Spleen (tissue), 11 donors: ENCODE results near the gene SNCA. TPM values are rescaled to one million over a fixed set of nuclear protein-coding genes. Genes with fewer than 3 reads are reported as not detected.

Experiments used
- DNase-seq: peaks from one replicate; pipeline ENCODE4 v3.0.0-alpha.2; 2020
- H3K27ac ChIP-seq, 8 donors: fragments of 200-600 bp; sonication (generic) in 7 of 8; 1 replicate in 4 of 8; 2 replicates in 4 of 8; pipeline versions ENCODE4 v1.5.0 to v1.8.0; 2016 to 2021; ENCODE audit warnings: inconsistent platforms in 4 of 8, mild to moderate bottlenecking in 4 of 8, moderate library complexity in 1 of 8
- H3K27me3 ChIP-seq, 7 donors: fragments of 200-600 bp; sonication (generic) in 6 of 7; replicated peaks in 1 of 7; 1 replicate in 4 of 7; 2 replicates in 3 of 7; pipeline versions ENCODE4 v1.5.0 to v1.8.0; 2016 to 2021; ENCODE audit warnings: inconsistent platforms in 3 of 7, mild to moderate bottlenecking in 1 of 7
- H3K36me3 ChIP-seq, 6 donors: fragments of 200-600 bp; sonication (generic) in 5 of 6; 1 replicate in 4 of 6; 2 replicates in 2 of 6; pipeline versions ENCODE4 v1.5.0 to v1.8.0; 2016 to 2021; ENCODE audit warnings: inconsistent platforms in 2 of 6
- H3K4me1 ChIP-seq, 6 donors: fragments of 200-600 bp; sonication (generic) in 5 of 6; 1 replicate in 3 of 6; 2 replicates in 3 of 6; pipeline versions ENCODE4 v1.5.0 to v1.8.0; 2016 to 2021; ENCODE audit warnings: inconsistent platforms in 3 of 6
- H3K4me3 ChIP-seq, 8 donors: fragments of 200-600 bp; sonication (generic) in 7 of 8; 1 replicate in 4 of 8; 2 replicates in 4 of 8; pipeline versions ENCODE4 v1.5.0 to v1.8.0; 2016 to 2021; ENCODE audit warnings: inconsistent platforms in 4 of 8, mild to moderate bottlenecking in 4 of 8, moderate library complexity in 2 of 8
- H3K9me3 ChIP-seq, 8 donors: fragments of 200-600 bp; sonication (generic) in 7 of 8; 1 replicate in 4 of 8; 2 replicates in 4 of 8; pipeline versions ENCODE4 v1.5.0 to v1.8.0; 2016 to 2021; ENCODE audit warnings: inconsistent platforms in 4 of 8
- POLR2A ChIP-seq, 3 donors: fragments of 450-650 bp; IDR thresholded peaks; one replicate each; pipeline ENCODE4 v1.5.1; 2017; ENCODE audit warnings: antibody characterized with exemption in 3 of 3, mild to moderate bottlenecking in 1 of 3
- POLR2AphosphoS5 ChIP-seq, 3 donors: sonication (generic); formaldehyde crosslinking; IDR thresholded peaks; one replicate each; pipeline ENCODE4 v1.5.1; 2017; ENCODE audit warnings: antibody characterized with exemption in 3 of 3
- whole genome bisulfite sequencing, 5 donors: extraction: QIAGEN DNeasy Blood & Tissue Kit in 3 of 5; methylation state at CpG; one replicate each; pipeline versions ENCODE4 v1.1.5 to v1.1.7; 2013 to 2018; 5-methylcytosine and 5-hydroxymethylcytosine counted together
- intact Hi-C: fragments of 100-400 bp; cut with DNase I; formaldehyde crosslinking; loops from one replicate; pipeline ENCODE4 v1.15.0; 2023; ENCODE audit warnings: low total_unique reads
- polyA plus RNA-seq, 3 donors: library from polyadenylated mRNA; stranded (reverse); fragments of 200-250 nt; gene quantifications; one replicate each; pipeline ENCODE4 v1.2.1, GENCODE V29; 2013
- total RNA-seq, 7 donors: library from RNA; depleted of rRNA in 3 of 7; stranded (reverse); fragments of >200 nt in 3 of 7; fragmentation: NEBNext Ultra II Directional in 4 of 7; extraction: Animal tissue kit (Norgen Biotek cat#: 25700) in 4 of 7; gene quantifications; one replicate each; pipeline versions ENCODE4 v1.1.0 to v1.2.1, GENCODE V29; 2016 to 2021
- TF ChIP-seq, protein P1 (sequence below), 11 experiments: fragments of 200-600 bp in 7 of 11; fragments of 450-650 bp in 4 of 11; sonication (generic) in 4 of 11; IDR thresholded peaks in 8 of 11; conservative IDR thresholded peaks in 3 of 11; 1 replicate in 7 of 11; 2 replicates in 4 of 11; pipeline versions ENCODE4 v1.4.0 to v1.8.0; 2016 to 2021; ENCODE audit warnings: antibody characterized with exemption in 11 of 11, inconsistent platforms in 4 of 11, mild to moderate bottlenecking in 1 of 11
- donor health status: healthy with polysubstance abuse.
- donor health status: DM: no; HTN: no; CAD: no; lungs with moderate emphysema.
- donor health status: DM: no; HTN: no; CAD: no.
- donor health status: Bipolar disorder and iron deficiency.
- donor health status: healthy.
- donor health status: DM: no; HTN: no; CAD: no.
- donor health status: DM: yes; HTN: yes; CAD: no.

The SNCA gene
- total and polyA plus RNA-seq, 10 donors, result 1.7 to 86.5 (median 10.4) TPM

- Histone ChIP-seq H3K27me3 (no peaks in the 10 kb centered on the region), H3K36me3 (no peaks in the 10 kb centered on the region), H3K27ac (no peak overlapping the region), H3K4me1 (no peaks in the 10 kb centered on the region), H3K9me3 (no peaks in the 10 kb centered on the region), H3K4me3 (no peak overlapping the region)
- intact Hi-C loops, result no loop called here
- WGBS, 5 donors, result 78 to 95% (median 86%) methylated on average over 5 of the region's 5 CpGs
- TF ChIP-seq POLR2A (IDR thresholded peaks at IDR 0.05) (no peak), POLR2AphosphoS5 (IDR thresholded peaks at IDR 0.05) (no peak)
- TF ChIP-seq, protein P1, sequence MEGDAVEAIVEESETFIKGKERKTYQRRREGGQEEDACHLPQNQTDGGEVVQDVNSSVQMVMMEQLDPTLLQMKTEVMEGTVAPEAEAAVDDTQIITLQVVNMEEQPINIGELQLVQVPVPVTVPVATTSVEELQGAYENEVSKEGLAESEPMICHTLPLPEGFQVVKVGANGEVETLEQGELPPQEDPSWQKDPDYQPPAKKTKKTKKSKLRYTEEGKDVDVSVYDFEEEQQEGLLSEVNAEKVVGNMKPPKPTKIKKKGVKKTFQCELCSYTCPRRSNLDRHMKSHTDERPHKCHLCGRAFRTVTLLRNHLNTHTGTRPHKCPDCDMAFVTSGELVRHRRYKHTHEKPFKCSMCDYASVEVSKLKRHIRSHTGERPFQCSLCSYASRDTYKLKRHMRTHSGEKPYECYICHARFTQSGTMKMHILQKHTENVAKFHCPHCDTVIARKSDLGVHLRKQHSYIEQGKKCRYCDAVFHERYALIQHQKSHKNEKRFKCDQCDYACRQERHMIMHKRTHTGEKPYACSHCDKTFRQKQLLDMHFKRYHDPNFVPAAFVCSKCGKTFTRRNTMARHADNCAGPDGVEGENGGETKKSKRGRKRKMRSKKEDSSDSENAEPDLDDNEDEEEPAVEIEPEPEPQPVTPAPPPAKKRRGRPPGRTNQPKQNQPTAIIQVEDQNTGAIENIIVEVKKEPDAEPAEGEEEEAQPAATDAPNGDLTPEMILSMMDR (IDR thresholded peaks at IDR 0.05 in 8 of 11, conservative IDR thresholded peaks at IDR 0.05 in 3 of 11), result no peak
- DNase-seq, result no peak
Observed at GRCh38 chr4:89744914-89745313, 92.0 kb downstream of the SNCA start.

DNA sequence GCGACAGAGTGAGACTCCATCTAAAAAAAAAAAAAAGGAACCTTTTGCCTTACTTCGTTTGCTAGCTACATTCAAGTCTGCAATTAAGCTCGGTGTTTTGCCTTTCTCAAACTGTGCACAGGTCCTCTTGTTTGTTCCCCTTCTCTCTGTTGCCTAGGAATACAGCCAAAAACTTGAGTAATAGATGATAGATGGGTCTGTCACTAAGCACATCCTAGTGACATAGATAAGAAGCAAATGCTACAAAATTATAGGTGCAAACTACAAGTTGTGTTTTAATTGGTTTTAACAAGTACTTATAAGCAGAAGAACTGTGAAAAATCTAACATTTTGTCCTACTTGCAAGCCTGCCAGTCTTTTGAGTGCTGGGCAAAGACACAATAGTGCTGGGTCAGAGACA lies 95.2 kb downstream of the SNCA start:
- Histone ChIP-seq H3K36me3 (no peaks in the 10 kb centered on the region), H3K27ac (no peak overlapping the region), H3K9me3 (no peaks in the 10 kb centered on the region), H3K4me1 (no peaks in the 10 kb centered on the region), H3K4me3 (no peak overlapping the region), H3K27me3 (no peaks in the 10 kb centered on the region)
- DNase-seq, result no peak
- WGBS, 5 donors, result 61 to 78% (median 69%) methylated on average over 3 of the region's 3 CpGs
- TF ChIP-seq POLR2A (IDR thresholded peaks at IDR 0.05) (no peak), POLR2AphosphoS5 (IDR thresholded peaks at IDR 0.05) (no peak)
- TF ChIP-seq, protein P1 (IDR thresholded peaks at IDR 0.05 in 8 of 11, conservative IDR thresholded peaks at IDR 0.05 in 3 of 11), result no peak
- intact Hi-C loops, result no loop called here

DNA sequence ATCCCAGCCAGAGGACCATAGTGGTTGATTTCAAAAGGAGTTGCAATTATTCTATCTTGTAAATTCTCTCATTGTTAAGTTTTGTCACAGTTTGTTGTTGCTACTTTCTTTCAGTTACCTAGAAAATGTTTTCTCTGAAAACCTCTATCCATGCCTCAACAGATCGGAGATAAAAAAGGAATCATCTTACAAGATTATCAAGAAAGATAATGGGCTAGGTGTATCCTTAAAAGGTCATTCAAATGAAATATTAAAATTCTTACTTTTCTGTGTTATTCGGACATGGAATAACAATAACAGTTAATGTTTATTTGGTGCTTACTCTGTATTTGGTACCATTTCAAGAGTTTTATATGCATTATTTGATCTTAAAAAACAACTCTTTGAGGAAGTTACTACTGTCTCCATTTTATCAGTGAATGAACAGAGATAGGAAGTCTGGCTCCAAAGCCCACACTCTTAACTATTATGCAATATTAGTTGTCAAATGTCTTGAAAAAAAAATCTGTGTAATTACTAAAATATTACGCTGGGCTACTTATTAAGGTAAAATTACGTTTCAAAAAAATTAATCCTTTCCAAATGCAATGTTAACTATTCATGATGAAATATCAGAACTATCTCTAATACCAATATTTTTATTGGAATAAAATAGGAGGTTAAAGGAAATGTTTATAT lies 97.5 kb downstream of the SNCA start:
- intact Hi-C loops, result no loop called here
- 85 to 96% (median 87%) methylated on average over 4 of the region's 4 CpGs for WGBS, 5 donors
- H3K27ac ChIP-seq, result no peak overlapping the region
- DNase-seq, result no peak
- no peaks in the 10 kb centered on the region for H3K9me3 ChIP-seq
- TF ChIP-seq, protein P1 (IDR thresholded peaks at IDR 0.05 in 8 of 11, conservative IDR thresholded peaks at IDR 0.05 in 3 of 11), result no peak
- TF ChIP-seq POLR2A (IDR thresholded peaks at IDR 0.05) (no peak), POLR2AphosphoS5 (IDR thresholded peaks at IDR 0.05) (no peak)
- H3K36me3 ChIP-seq, result no peaks in the 10 kb centered on the region
- H3K4me1 ChIP-seq, result no peaks in the 10 kb centered on the region
- no peak overlapping the region for H3K4me3 ChIP-seq
- H3K27me3 ChIP-seq, result no peaks in the 10 kb centered on the region

DNA sequence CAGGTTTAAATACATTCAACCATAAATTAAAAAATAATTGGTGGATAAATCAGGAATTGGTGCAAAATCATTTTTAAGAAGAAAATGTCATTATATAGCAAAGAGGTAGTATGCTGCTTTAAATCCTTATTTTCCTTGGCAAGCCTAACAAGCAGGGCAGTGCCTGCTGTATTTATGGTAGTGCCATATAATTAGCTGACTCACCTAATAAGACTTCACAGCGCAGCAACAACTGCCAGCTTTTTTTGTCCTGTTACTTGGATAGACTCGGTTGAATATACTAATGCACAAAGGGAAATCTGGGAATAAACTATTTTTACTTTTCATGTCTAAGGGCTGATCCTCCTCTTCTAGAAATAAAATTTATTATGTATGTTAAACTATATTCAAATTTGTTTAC lies 99.1 kb downstream of the SNCA start:
- 88 to 100% (median 94%) methylated on average over 2 of the region's 2 CpGs for WGBS, 5 donors
- DNase-seq, result no peak
- Histone ChIP-seq H3K27me3 (no peaks in the 10 kb centered on the region), H3K36me3 (no peaks in the 10 kb centered on the region), H3K27ac (no peak overlapping the region), H3K9me3 (no peaks in the 10 kb centered on the region), H3K4me3 (no peak overlapping the region), H3K4me1 (no peaks in the 10 kb centered on the region)
- intact Hi-C loops, result no loop called here
- no peak for TF ChIP-seq POLR2A (IDR thresholded peaks at IDR 0.05)
- TF ChIP-seq, protein P1 (IDR thresholded peaks at IDR 0.05 in 8 of 11, conservative IDR thresholded peaks at IDR 0.05 in 3 of 11), result no peak
- no peak for TF ChIP-seq POLR2AphosphoS5 (IDR thresholded peaks at IDR 0.05)
